SH-SY5Y (cell line): ENCODE results near the gene DOCK2.

Experiments used
- GATA2 ChIP-seq: IDR thresholded peaks from 2 replicates; pipeline ENCODE4 v1.6.1; 2011; ENCODE audit warnings: mild to moderate bottlenecking, low read depth, low read length
- GATA3 ChIP-seq: IDR thresholded peaks from 2 replicates; pipeline ENCODE4 v1.6.1; 2011; ENCODE audit warnings: low read depth, mild to moderate bottlenecking, low read length, moderate library complexity

DOCK2 gene

DNA sequence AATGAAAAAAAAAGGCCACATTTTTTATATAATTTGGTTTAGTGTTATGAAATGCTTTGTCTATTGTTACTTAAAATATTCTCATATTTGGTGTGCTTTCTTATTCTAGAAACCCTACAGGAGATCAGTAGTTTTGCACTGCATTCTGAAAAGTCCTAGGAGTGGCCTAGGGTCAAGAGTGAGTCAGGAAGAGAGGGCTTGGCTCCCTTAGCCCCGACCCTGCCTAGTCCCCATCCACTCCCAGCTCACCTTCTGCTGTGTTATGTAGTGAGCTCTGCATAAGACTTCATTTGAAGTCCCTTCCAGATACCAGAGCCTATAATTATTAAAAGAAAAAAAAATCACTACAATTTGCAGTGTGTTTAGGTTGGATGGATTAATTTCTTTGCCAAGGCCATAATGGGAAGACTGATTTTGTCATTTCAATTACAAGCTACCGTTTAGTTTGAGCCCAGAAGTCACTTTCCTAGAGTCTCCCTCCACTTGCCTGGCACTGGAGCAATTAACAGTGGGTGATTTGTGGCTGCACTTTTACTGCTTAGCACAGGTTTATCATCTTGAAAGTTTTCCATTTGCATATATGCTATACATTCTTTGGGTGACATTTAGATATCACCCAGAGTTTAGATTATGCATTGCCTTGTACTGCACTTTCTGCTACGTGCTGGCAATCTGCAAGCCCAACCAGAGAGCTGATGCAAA lies 199.9 kb downstream of the DOCK2 start:
- TF ChIP-seq GATA2: no peak
- TF ChIP-seq GATA3: no peak

DNA sequence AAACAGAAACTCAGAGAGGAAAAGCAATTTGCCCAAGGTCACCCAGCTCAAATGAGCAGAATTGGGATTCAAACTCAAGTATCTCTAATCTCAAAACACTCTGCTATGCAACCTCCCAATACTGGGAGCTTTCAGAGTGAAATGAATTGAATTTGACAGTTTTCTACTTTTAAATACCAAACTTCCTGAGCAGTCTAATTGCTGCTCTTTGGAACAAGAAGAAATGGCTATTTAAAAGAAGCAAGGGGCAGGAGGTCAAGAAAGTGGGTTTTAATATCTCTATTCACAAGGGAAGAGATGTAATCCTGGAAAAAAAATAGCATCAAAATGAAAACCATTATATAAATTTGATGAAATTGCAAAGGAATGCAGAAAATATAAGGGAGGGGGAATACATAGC lies 200.6 kb downstream of the DOCK2 start:
- TF ChIP-seq GATA3 (no peak), GATA2 (no peak)

DNA sequence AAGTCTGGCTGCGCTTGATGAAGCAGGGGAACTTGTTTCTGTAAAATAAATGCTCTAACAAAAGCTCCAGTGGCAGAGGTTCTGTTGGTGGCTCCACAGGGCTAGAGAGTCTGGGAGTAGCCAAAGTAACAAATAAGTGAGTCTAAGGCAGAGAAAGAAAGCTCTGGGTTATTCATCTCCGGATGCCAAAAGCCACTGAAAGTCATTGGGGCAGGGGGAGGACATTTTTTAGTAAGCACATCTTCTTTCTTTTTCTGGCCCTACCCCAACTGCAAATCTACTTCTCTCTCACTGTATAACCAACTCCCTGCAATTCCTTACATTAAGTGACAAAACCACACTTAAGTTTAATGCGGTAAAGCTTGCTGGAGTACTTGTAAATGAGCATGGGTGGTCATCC lies 201.6 kb downstream of the DOCK2 start:
- TF ChIP-seq GATA3 (no peak), GATA2 (no peak)

DNA sequence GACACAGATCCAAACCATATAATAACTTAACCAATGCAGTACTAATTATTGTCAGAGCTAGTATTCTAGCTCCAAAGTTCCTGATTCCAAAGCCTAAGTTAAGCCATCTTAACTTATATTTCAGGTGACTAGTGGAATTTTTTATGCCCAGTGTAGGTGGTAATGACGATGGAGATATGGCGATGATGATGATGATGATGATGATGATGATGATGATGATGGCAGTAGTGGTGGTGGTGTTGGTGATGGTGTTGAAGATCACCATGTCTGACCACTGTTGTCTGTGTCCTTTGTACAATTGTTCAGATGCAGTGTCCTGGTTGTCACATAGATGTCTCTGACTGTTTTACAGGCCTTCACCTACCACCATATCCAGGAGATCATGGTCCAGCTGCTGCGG lies 203.3 kb downstream of the DOCK2 start:
- no peak for TF ChIP-seq GATA2
- TF ChIP-seq GATA3: no peak

DNA sequence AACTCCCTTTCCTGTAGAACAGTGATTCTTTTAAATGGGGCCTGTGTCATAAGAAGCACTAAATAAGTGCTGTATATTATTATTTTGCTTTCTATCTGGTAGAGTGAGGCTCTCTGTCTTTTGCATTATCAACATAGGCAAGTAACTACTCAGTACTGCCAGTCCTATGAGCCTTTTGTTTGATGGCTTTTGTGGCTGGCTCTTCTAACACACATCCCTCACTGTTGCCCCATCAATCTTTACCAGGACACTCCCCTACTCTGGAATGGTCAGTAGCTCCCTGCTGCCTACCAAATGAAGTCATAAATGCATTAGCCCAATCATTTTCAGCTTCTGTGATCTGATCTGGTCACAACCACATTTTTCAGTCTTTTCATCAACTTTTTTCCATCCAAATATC lies 205.6 kb downstream of the DOCK2 start:
- TF ChIP-seq GATA3 (no peak), GATA2 (no peak)

DNA sequence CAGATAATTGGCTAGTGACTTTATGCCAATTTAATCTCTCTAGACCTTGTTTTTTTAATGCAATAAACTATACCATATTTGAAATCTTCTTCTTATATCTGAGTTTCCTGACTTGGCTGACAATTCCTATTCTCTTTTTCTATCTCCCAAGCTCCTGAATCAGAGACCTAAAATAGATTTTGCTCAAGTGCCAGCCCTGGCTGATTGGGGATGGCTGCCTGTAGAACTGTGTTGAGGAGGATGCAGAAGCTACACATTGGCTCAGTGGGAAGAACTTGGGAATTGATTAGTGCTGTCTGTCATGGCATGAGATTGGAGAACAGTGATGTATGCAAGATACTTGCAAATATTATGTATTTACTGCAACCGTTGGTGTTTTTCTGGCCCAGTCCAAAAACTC lies 210.4 kb downstream of the DOCK2 start:
- no peak for TF ChIP-seq GATA2

DNA sequence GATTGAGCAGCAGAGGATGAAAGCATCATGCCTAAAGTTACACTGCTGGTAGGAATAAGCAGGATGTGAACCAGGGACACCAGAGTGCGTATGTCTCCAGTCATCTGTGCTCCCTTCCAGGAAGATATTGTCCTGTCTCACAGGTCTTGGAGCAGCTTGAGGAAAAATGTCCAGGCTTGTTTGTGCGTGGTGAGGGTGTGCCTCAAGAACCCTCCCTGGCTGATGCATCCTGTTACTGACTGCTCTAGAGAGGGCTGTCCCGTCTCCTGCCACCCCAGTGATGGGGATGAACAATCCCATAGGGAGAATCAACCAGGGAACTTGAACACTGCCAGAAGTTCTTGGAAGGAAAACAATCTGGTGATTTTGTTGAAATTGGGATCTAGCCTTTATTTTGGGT lies 211.2 kb downstream of the DOCK2 start:
- no peak for TF ChIP-seq GATA3

DNA sequence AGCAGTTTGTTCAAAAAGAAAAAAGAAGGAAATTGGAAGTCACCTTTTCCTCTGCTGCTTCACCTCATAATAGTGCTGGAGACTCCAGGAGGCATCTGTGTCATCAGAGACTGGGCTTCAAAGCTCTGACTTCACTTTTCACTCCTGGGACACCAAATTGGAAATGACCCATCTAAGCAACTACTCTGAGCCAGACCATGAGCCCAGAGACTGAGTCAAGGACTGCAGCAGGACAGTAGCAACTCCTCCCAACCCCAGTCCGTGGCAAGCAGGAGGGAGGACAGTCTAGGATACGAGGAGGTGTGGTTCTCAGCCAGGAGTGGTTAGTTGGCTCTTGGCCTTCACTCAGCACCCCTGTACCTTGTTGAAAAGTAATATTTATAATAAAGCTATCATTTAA lies 211.7 kb downstream of the DOCK2 start:
- TF ChIP-seq GATA3: no peak
- no peak for TF ChIP-seq GATA2

DNA sequence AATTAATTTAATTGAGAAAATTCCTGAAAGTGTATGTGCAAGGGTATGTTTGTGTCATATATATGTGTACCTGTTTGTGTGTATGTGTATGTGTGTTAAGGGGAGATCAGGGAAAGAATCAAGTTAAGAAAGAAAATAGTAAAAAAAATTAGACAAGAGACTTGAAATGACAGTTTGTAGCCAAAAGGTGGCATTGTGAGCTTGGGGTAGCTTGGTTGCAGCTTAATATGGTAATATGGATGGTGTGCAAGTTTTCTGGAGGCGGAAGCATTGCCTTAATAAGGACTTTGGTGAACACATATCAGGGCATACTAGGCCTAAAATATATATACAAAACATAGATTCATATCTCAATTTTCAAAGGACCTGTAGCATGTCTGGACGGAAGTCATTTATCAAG lies 213.3 kb downstream of the DOCK2 start:
- no peak for TF ChIP-seq GATA3

DNA sequence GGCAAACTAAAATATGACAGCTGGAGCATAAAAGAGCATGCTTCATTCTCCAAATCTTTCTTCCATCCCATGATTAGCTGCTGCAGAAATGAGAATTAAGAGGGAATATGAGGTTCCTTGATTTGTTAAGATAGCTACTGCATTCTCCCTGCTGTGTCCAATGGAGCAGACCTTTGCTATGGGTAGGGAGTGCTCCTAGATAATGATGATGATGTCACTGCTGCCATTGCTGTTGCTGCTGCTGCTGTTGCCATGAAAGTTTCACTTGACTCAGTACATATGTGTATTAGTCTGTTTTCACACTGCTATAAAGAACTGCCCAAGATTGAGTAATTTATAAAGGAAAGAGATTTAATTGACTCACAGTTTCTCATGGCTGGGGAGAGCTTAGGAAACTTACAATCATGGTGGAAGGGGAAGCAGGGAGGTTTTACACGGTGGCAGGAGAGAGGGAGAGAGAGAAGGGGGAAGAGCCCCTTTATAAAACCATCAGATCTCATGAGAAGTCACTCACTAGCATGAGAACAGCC lies 214.3 kb downstream of the DOCK2 start:
- TF ChIP-seq GATA2 (no peak), GATA3 (no peak)

DNA sequence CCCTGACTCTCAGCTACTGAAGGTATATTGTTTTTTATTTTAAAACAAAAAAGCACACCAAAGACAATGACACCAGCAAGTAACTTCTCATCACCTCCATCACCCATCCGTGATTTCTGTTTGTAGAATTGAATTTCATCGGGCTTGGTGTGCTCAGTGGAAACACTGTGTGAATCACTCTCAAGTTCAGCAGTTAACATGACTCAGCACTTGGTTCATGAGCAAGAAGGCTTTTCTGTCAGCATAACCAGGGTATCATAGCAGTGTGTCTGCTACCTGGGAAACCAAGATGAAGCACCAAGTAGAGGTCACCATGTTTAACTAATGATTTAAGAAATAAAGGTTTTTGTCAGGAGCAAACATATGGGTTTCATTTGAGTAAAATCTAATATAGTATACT lies 219.5 kb downstream of the DOCK2 start:
- no peak for TF ChIP-seq GATA3
- no peak for TF ChIP-seq GATA2

DNA sequence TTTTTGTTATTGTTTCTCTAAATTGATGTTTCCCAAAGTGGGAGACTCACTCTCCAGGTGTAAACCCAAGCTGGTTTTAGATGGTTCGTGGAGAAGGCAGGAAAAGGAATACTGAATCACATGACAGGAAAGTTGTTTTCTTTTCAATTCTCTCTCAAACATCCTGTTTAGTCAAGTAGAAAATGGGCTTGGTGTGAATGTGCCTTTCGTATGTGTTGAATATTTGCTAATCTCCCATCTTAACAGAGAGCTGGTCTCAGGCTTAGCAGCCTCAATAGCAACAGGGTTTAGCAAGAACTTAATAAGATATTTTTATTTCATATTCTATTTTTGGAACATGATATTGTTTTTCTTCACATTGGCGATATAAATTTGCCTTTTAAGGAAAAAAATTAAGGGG lies 223.5 kb downstream of the DOCK2 start:
- TF ChIP-seq GATA3: no peak
- no peak for TF ChIP-seq GATA2

DNA sequence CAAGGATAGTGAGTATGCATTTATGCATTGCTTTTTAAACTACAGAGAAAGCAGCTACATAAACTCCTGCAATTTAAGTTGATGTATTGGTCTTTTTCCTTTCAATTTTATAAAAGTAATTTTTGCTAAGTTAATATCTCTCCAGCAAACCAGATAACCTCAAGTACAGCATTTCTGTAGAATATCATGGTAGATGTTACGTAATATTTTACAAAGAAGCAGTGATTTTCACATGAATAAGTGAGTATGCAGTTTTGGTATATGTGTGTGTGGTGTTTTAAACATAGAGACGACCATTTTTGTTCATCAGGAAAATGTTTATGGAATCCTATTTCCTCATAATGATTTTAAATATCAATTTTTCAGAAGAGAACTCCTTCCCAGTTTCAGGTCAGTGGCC lies 224.4 kb downstream of the DOCK2 start:
- TF ChIP-seq GATA3 (no peak), GATA2 (no peak)

DNA sequence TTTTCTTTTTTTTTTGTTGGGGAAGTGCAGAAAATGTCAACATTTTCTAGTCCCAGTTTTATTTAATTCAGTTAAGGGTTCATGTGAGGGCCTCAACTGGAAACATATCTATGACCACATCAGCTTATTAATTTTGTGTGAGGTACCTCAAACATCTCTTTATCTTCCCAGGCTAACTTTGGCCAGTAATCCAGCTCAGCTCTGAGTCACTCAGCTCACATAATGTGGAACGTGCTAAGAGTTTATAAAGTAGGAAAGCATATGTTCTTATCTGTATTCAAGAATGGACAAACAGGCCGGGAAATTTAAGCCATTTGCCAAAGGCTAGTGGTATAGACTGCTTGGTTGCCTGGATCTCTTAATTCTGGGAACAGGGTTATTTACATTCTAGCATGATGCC lies 224.9 kb downstream of the DOCK2 start:
- TF ChIP-seq GATA2 (peak; percentile 8; the same call in 1 of the 2 replicates), GATA3 (no peak)

DNA sequence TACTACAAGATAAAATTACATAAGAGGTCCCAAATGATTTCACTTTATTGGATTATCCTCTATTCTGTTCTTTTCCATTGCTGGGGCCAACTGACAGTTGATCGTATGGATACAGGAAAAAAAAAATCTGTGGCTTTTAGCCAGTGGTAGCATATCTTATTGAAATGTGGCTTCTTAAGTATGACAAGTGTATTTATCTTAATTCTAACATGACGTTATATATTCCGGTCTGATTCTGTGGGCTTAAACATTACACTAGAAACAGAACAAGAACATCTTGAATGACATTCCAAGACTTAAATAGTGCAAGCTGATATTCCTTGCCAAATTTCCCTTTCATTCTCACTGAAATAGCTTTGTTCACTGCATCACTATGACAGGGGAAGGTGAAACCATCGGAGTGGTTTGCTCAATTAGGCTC lies 225.3 kb downstream of the DOCK2 start:
- TF ChIP-seq GATA3 (no peak), GATA2 (no peak)

DNA sequence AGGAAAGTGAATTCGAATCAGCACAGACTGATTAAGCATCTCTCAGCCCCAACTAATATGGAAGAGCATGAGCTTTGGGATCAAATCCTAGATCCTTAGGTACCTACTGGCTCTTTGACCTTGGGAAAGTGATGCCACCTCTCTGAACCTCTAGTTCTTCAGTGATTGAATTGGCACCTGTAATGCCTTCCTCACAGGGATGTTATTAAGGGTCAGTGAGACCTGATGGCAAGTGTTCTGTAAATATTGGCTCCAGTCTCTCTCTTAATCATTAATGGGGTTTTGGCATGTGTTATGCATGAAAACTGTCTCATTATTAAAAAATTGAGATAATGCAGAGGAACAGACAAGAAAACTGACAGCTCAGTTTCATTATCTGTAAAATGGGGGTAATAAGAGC lies 227.4 kb downstream of the DOCK2 start:
- no peak for TF ChIP-seq GATA3
- no peak for TF ChIP-seq GATA2
